NCI-H1930 (cell line): Measurements from ENCODE around the gene CUZD1.

Experiments used
- DNase-seq, 2 experiments: peaks; one replicate each; lab custom pipeline; 2025; lab: John Stamatoyannopoulos, UW

Gene CUZD1

GRCh38 chr10:122812751-122813150 is 32.9 kb downstream of the CUZD1 start:
- no peak for DNase-seq

- no peak for DNase-seq
These were observed 43.4 kb downstream of the CUZD1 start for GRCh38 chr10:122802282-122802681.

GRCh38 chr10:122798704-122799231 is 46.9 kb downstream of the CUZD1 start:
- no peak for DNase-seq

GRCh38 chr10:122796796-122797195 is 48.9 kb downstream of the CUZD1 start:
- no peak for DNase-seq

- no peak for DNase-seq
These were observed 49.7 kb downstream of the CUZD1 start for GRCh38 chr10:122795924-122796323.

GRCh38 chr10:122786269-122786668 is 59.4 kb downstream of the CUZD1 start:
- DNase-seq: no peak

- DNase-seq: no peak
These were observed 62.7 kb downstream of the CUZD1 start for GRCh38 chr10:122782911-122783310.
